Effector memory CD8-positive, alpha-beta T cell (primary cell): Measurements from ENCODE around the gene IFI6.
"Not testable (repeated sequence)": the region's sequence is repeated elsewhere in the genome, so short reads cannot be mapped to it uniquely, and the experiment has no call there.

Experiments
- ATAC-seq: fragments of 150-1000 bp; cut with Tn5 transposase; replicated peaks from 2 replicates; pipeline ENCODE4 v1.10.0; 2021; ENCODE audit warnings: mild to moderate bottlenecking, moderate library complexity
- DNase-seq, 3 experiments: peaks; one replicate each; pipeline ENCODE4 v3.0.0; 2021
- H3K27ac Mint-ChIP-seq, 2 donors: one replicate each; pipeline ENCODE4 v1.8.0; 2022; ENCODE audit warnings: mild to moderate bottlenecking in 2 of 2, mixed read lengths in 2 of 2, moderate library complexity in 2 of 2
- H3K27me3 Mint-ChIP-seq, 2 donors: one replicate each; pipeline ENCODE4 v1.8.0; 2022; ENCODE audit warnings: mixed read lengths in 2 of 2
- H3K36me3 Mint-ChIP-seq: one replicate; pipeline ENCODE4 v1.8.0; 2022; ENCODE audit warnings: mild to moderate bottlenecking, moderate library complexity, mixed read lengths; ENCODE audit not compliant: insufficient read depth
- H3K4me1 Mint-ChIP-seq, 2 donors: one replicate each; pipeline ENCODE4 v1.8.0; 2022; ENCODE audit warnings: low read depth in 2 of 2, mixed read lengths in 2 of 2
- H3K4me3 Mint-ChIP-seq, 2 donors: one replicate each; pipeline ENCODE4 v1.8.0; 2022; ENCODE audit warnings: mild to moderate bottlenecking in 2 of 2, mixed read lengths in 2 of 2, moderate library complexity in 2 of 2
- H3K9me3 Mint-ChIP-seq, 2 donors: one replicate each; pipeline ENCODE4 v1.8.0; 2022; ENCODE audit warnings: mixed read lengths in 2 of 2

IFI6 gene

GRCh38 chr1:27652111-27652864, 19.7 kb downstream of the IFI6 start:
- no peaks in the 10 kb centered on the region for H3K27me3 Mint-ChIP-seq
- no peaks in the 10 kb centered on the region for H3K9me3 Mint-ChIP-seq
- H3K4me3 Mint-ChIP-seq = no peak overlapping the region
- no peaks in the 10 kb centered on the region for H3K36me3 Mint-ChIP-seq
- peaks cover 4 to 8% of the 10 kb centered on the region in 2 donors for H3K4me1 Mint-ChIP-seq
- DNase-seq = no peak
- ATAC-seq = no peak
- H3K27ac Mint-ChIP-seq = no peak overlapping the region

DNA sequence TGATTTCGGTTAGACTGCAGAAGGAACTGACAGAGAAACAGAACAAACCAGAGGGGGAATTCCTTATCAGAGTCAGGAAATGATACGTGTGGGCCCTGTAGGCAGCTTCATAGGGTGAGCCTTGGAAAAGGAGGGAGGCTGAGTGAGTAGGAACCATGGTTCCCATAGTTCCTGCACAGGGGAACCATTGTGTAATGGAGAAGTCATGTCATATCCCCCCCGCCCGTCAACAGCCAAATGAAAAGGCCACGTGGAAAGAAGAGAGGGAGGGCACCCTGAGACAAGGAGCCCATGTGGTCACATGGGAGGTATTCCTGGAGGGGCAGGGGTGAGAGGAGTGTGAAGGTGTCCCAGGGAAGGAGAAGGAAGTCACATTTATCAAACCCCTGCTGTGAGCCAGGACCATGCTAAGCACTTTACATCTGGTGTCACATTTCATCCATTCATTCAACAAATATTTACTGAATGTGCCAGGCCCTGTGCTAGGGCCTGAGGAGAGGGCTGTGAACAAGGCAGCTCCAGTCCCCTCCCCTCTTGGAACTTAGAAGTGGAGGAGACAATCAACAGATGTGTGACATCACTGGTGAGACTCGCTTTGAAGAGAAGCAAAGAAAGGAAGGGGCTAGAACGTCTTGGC, 21.3 kb downstream of the IFI6 start:
- Mint-ChIP-seq H3K27me3 (no peaks in the 10 kb centered on the region), H3K36me3 (no peaks in the 10 kb centered on the region), H3K9me3 (no peaks in the 10 kb centered on the region), H3K4me3 (no peak overlapping the region), H3K27ac (peak overlapping the region in 1 of 2 donors; percentile 33), H3K4me1 (peaks cover 4 to 8% of the 10 kb centered on the region in 2 donors)
- DNase-seq = no peak
- no peak for ATAC-seq

DNA sequence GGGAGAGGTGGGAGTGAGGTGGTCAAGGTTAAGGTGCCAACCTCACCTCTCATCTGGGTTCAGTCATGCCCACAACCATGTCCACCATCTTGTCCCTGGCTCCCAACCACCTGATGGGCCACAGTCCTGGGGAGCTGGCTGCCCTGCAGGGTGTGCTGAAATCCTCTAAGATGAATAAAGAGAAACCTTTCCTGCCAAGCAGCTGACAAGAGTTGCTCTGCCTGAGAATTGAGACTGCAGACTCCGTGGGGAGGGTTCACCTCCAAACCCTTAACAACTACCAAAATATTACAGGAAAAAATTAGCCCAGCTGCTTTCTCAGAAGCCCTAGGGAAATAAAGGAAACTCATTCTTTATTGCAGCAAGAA, 21.8 kb downstream of the IFI6 start:
- no peak for ATAC-seq
- Mint-ChIP-seq H3K4me1 (peaks cover 4 to 8% of the 10 kb centered on the region in 2 donors), H3K27me3 (no peaks in the 10 kb centered on the region), H3K9me3 (no peaks in the 10 kb centered on the region), H3K4me3 (no peak overlapping the region), H3K27ac (peak overlapping the region in 1 of 2 donors; percentile 33), H3K36me3 (no peaks in the 10 kb centered on the region)
- no peak for DNase-seq

- H3K36me3 Mint-ChIP-seq = no peaks in the 10 kb centered on the region
- no peak overlapping the region for H3K27ac Mint-ChIP-seq
- H3K27me3 Mint-ChIP-seq = no peaks in the 10 kb centered on the region
- H3K4me3 Mint-ChIP-seq = no peak overlapping the region
- peaks cover 5% of the 10 kb centered on the region in 2 donors for H3K4me1 Mint-ChIP-seq
- DNase-seq (no peak), ATAC-seq (no peak)
- H3K9me3 Mint-ChIP-seq = no peaks in the 10 kb centered on the region
These were observed 22.7 kb downstream of the IFI6 start for GRCh38 chr1:27649306-27649635.

- ATAC-seq (no peak), DNase-seq (no peak)
- Mint-ChIP-seq H3K27ac (no peak overlapping the region), H3K9me3 (no peaks in the 10 kb centered on the region), H3K4me3 (no peak overlapping the region), H3K36me3 (no peaks in the 10 kb centered on the region), H3K27me3 (no peaks in the 10 kb centered on the region), H3K4me1 (peaks cover 8 to 10% of the 10 kb centered on the region in 2 donors)
These were observed 23.2 kb downstream of the IFI6 start for GRCh38 chr1:27648602-27649305.

DNA sequence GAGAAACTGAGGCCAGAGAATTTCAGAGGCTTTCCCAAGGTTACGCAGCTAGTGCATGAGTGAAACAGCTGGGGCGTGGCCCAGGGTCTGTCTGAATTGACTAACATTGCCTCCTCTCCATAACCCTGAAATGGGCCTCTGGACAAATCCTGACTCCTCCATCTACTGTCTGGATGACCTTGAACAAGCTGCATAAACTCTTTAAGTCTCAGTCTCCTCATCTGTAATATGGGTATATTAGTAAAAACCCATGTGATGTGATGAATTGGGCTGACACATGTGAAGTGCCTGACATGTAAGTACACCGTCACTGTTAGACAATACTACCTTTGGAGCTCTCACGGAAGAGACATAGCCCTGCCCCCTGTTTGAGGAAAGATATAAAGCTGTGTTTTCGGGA, 24.7 kb downstream of the IFI6 start:
- Mint-ChIP-seq H3K9me3 (no peaks in the 10 kb centered on the region), H3K27ac (no peak overlapping the region), H3K4me1 (peaks cover 12 to 14% of the 10 kb centered on the region in 2 donors), H3K4me3 (no peak overlapping the region), H3K27me3 (no peaks in the 10 kb centered on the region), H3K36me3 (no peaks in the 10 kb centered on the region)
- DNase-seq (no peak), ATAC-seq (no peak)

- Mint-ChIP-seq H3K27ac (no peak overlapping the region), H3K36me3 (peaks cover 3% of the 10 kb centered on the region), H3K27me3 (no peaks in the 10 kb centered on the region), H3K9me3 (no peaks in the 10 kb centered on the region), H3K4me1 (peaks cover 12 to 14% of the 10 kb centered on the region in 2 donors), H3K4me3 (no peak overlapping the region)
- ATAC-seq (no peak), DNase-seq (no peak)
These were observed 25.3 kb downstream of the IFI6 start for GRCh38 chr1:27646676-27647075.

DNA sequence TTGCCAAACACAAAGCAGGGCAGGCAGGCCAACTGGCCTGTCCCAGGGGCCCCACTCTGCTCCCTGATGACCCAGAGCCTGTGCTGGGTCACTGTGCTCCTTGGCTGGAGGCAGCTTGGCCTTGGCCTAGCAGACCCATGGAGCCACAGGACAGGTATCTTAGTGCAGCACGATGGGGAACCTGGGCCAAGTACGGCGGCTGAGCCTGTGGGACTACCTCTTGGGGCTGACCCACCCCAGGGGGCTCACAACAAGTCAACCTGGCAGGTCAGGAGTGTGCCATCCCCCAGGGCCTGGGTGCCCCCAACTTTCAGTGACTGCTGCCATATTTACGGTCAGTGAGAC, 26.9 kb downstream of the IFI6 start:
- Mint-ChIP-seq H3K9me3 (no peaks in the 10 kb centered on the region), H3K4me3 (no peak overlapping the region), H3K27me3 (no peaks in the 10 kb centered on the region), H3K27ac (peak overlapping the region in 1 of 2 donors; percentile 27), H3K4me1 (peaks cover 8 to 10% of the 10 kb centered on the region in 2 donors), H3K36me3 (peaks cover 3% of the 10 kb centered on the region)
- DNase-seq (no peak), ATAC-seq (no peak)

- H3K4me3 Mint-ChIP-seq = no peak overlapping the region
- peak overlapping the region; percentile 49 to 81 for H3K27ac Mint-ChIP-seq
- DNase-seq (no peak), ATAC-seq (no peak)
- H3K4me1 Mint-ChIP-seq = peaks cover 8 to 10% of the 10 kb centered on the region in 2 donors
- no peaks in the 10 kb centered on the region for H3K27me3 Mint-ChIP-seq
- H3K36me3 Mint-ChIP-seq = peaks cover 3% of the 10 kb centered on the region
- no peaks in the 10 kb centered on the region for H3K9me3 Mint-ChIP-seq
These were observed 27.5 kb downstream of the IFI6 start for GRCh38 chr1:27644369-27645070.

DNA sequence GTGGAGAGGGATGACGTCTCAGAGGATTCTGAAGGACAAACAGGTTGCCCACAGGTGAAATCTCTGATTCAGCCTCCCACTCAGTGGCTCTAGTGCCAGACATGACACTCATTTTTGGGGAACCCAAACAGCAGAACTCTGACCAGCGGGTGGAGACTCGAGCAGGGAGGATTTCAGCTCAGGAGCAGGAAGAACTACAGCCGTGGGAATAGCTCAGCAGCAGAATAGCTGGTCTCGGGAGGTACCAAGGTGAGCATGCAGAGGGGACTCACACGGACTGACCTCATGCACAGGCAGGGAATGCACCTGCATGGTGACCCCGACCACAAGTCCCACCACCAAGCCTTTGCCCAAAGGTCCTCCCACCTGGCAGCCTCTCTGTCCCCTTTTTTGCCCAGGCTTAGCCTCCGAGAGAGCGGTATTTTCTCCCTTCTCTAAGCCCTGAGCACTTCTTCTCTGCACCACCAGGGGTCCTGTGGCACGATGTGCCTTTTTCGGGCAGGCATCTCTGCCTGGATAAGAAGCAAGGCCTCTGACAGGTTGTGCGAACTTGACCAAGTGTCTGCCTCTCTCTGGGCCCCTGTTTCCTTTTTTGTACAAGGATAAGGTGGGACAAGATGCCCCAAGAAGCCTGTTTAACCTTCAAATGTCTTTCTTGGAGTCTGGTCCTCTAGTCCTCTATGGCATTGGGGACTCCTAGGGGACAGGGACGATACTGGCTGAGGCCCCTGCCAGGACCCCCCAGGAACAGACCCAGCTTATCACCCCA, 28.2 kb downstream of the IFI6 start:
- Mint-ChIP-seq H3K36me3 (peaks cover 3% of the 10 kb centered on the region), H3K4me3 (no peak overlapping the region), H3K27ac (peak overlapping the region; percentile 49 to 81), H3K4me1 (peaks cover 11 to 12% of the 10 kb centered on the region in 2 donors), H3K9me3 (no peaks in the 10 kb centered on the region), H3K27me3 (no peaks in the 10 kb centered on the region)
- peak; percentile 67 to 74 (median 70) for DNase-seq
- peak; percentile 99 for ATAC-seq

DNA sequence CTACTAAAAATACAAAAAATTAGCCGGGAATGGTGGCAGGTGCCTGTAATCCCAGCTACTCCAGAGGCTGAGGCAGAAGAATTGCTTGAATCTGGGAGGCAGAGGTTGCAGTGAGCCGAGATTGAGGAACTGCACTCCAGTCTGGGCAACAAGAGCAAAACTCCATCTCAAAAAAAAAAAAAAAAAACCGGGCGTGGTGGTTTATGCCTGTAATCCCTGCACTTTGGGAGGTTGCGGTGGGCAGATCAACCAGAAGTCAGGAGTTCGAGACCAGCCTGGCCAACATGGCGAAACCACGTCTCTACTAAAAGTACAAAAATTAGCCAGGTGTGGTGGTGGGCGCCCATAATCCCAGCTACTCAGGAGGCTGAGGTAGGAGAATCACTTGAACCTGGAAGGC, 31.5 kb downstream of the IFI6 start:
- H3K9me3 Mint-ChIP-seq, ATAC-seq, H3K27me3 Mint-ChIP-seq, H3K27ac Mint-ChIP-seq, DNase-seq, H3K4me3 Mint-ChIP-seq: not testable (repeated sequence)
- Mint-ChIP-seq H3K36me3 (peaks cover 12% of the 10 kb centered on the region), H3K4me1 (peaks cover 22 to 24% of the 10 kb centered on the region in 2 donors)

DNA sequence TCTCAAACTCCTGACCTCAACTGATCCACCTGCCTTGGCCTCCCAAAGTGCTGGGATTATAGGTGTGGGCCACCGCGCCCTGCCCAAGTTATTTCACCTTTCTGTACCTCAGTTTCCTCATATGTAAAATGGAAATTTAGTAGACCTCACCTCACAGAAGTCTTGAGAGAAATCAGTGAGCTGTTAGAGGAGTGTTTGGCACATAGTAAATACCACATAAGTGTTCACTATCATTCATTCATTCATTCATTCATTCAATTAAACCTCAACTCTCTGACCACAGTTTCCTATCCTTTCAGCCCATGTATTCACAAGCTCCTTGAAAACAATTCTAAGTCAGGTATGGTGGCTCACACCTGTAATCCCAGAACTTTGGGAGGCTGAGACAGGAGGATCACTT, 33.2 kb downstream of the IFI6 start:
- Mint-ChIP-seq H3K4me3 (no peak overlapping the region), H3K4me1 (peaks cover 25 to 27% of the 10 kb centered on the region in 2 donors)

More for the DNA sequence above, 33.2 kb downstream of the IFI6 start:
- Mint-ChIP-seq H3K27ac (peak overlapping the region in 1 of 2 donors; percentile 30), H3K9me3 (no peaks in the 10 kb centered on the region), H3K36me3 (peaks cover 18% of the 10 kb centered on the region), H3K27me3 (no peaks in the 10 kb centered on the region)
- ATAC-seq (no peak), DNase-seq (no peak)
